A549 (cell line): Measurements from ENCODE around the gene PIK3R1. TPM values are rescaled to one million over a fixed set of nuclear protein-coding genes. Genes with fewer than 3 reads are reported as not detected.

Source experiments
- ATAC-seq, 2 experiments: fragments of 200-7000 bp in 1 of 2; fragments of >200 bp in 1 of 2; cut with Nextera tagmentation in 1 of 2; cut with Tn5 transposase in 1 of 2; 3 replicates each; pipeline versions ENCODE4 v1.8.0 to v1.9.1; 2018 to 2020; ENCODE audit warnings: mild to moderate bottlenecking in 1 of 2, moderate library complexity in 1 of 2
- CTCF ChIA-PET: fragments of 300-600 bp; sonication (Branson Sonifier 250); formaldehyde crosslinking; extraction: SDS; loops from one replicate; lab custom pipeline; 2021; ENCODE audit warnings: antibody characterized with exemption, inconsistent platforms; lab: Yijun Ruan, JAX
- POLR2A ChIA-PET: fragments of 350-600 bp; formaldehyde crosslinking; extraction: SDS; loops from one replicate; lab custom pipeline; 2021; ENCODE audit warnings: antibody characterized with exemption, inconsistent platforms; lab: Yijun Ruan, JAX
- DNase-seq, 2 experiments: peaks; one replicate each; pipeline versions ENCODE4 v3.0.0 to v3.0.0-alpha.2; 2011 to 2016; ENCODE audit warnings: low read depth in 1 of 2, low spot score in 1 of 2
- FAIRE-seq: peaks from 2 replicates; lab custom pipeline; 2011; peaks lifted over from hg19 to GRCh38; lab: Jason Lieb, UNC
- H3K27ac ChIP-seq, 2 experiments: fragments of >200 bp; sonication (Bioruptor Twin); formaldehyde crosslinking; 3 replicates each; pipeline ENCODE4 v1.5.1; 2016 to 2017
- H3K4me1 ChIP-seq: fragments of >200 bp; sonication (Bioruptor Twin); formaldehyde crosslinking; 3 replicates; pipeline ENCODE4 v1.6.1; 2016
- H3K4me2 ChIP-seq: fragments of >200 bp; sonication (Bioruptor Twin); formaldehyde crosslinking; 3 replicates; pipeline ENCODE4 v1.6.1; 2016
- H3K4me3 ChIP-seq: fragments of >200 bp; sonication (Bioruptor Twin); formaldehyde crosslinking; 3 replicates; pipeline ENCODE4 v1.5.1; 2016
- H3K9me3 ChIP-seq: fragments of >200 bp; sonication (Bioruptor Twin); formaldehyde crosslinking; 3 replicates; pipeline ENCODE4 v1.6.1; 2016
- BHLHE40 ChIP-seq: IDR thresholded peaks from 2 replicates; pipeline ENCODE4 v1.6.1; 2012; ENCODE audit warnings: low read depth, low read length, inconsistent platforms
- CHD2 ChIP-seq: fragments of 150-350 bp; IDR thresholded peaks from 2 replicates; pipeline ENCODE4 v1.6.1; 2014; ENCODE audit warnings: low read length; ENCODE audit not compliant: partially characterized antibody
- CHD4 ChIP-seq: fragments of 200-600 bp; sonication (generic); IDR thresholded peaks from 2 replicates; pipeline ENCODE4 v1.6.1; 2016; ENCODE audit warnings: antibody characterized with exemption, mild to moderate bottlenecking, borderline replicate concordance
- ESRRA ChIP-seq: fragments of 150-350 bp; IDR thresholded peaks from 2 replicates; pipeline ENCODE4 v1.6.1; 2014; ENCODE audit warnings: mild to moderate bottlenecking, low read length, borderline replicate concordance
- FOSL2 ChIP-seq, 2 experiments: fragments of 450-650 bp in 1 of 2; fragments of >200 bp in 1 of 2; sonication (Bioruptor Twin) in 1 of 2; formaldehyde crosslinking; IDR thresholded peaks; 2 replicates each; pipeline versions ENCODE4 v1.5.0 to v1.6.1; 2016 to 2020; ENCODE audit warnings: mild to moderate bottlenecking in 1 of 2, moderate library complexity in 1 of 2
- FOXS1 ChIP-seq: fragments of 250-450 bp; sonication (Bioruptor Pico); IDR thresholded peaks from 2 replicates; pipeline ENCODE4 v1.5.0; 2020; ENCODE audit warnings: mild to moderate bottlenecking, moderate library complexity
- GATA3 ChIP-seq: IDR thresholded peaks from 2 replicates; pipeline ENCODE4 v1.6.1; 2012; ENCODE audit warnings: borderline replicate concordance
- HES2 ChIP-seq: fragments of >200 bp; sonication (Bioruptor Twin); formaldehyde crosslinking; IDR thresholded peaks from 2 replicates; pipeline ENCODE4 v1.6.1; 2016
- HEYL ChIP-seq: fragments of 250-450 bp; sonication (Bioruptor Pico); IDR thresholded peaks from 2 replicates; pipeline ENCODE4 v1.8.0; 2021; ENCODE audit warnings: mild to moderate bottlenecking, moderate library complexity
- HOXB5 ChIP-seq: fragments of 250-450 bp; sonication (Bioruptor Pico); IDR thresholded peaks from 2 replicates; pipeline ENCODE4 v1.5.0; 2020; ENCODE audit warnings: mild to moderate bottlenecking, moderate library complexity
- JUNB ChIP-seq: fragments of >200 bp; sonication (Bioruptor Twin); formaldehyde crosslinking; IDR thresholded peaks from 2 replicates; pipeline ENCODE4 v1.6.1; 2016
- KDM1A ChIP-seq: fragments of 200-600 bp; sonication (generic); IDR thresholded peaks from 2 replicates; pipeline ENCODE4 v1.6.1; 2016; ENCODE audit warnings: low read depth, mild to moderate bottlenecking
- NPAS2 ChIP-seq: fragments of 250-450 bp; sonication (Bioruptor Pico); IDR thresholded peaks from 2 replicates; pipeline ENCODE4 v1.8.0; 2022; ENCODE audit warnings: mild to moderate bottlenecking, moderate library complexity, borderline replicate concordance
- NR3C1 ChIP-seq: fragments of >200 bp; sonication (Bioruptor Twin); formaldehyde crosslinking; IDR thresholded peaks from 3 replicates; pipeline ENCODE4 v1.6.1; 2017
- RARB ChIP-seq: fragments of 250-450 bp; sonication (Bioruptor Pico); IDR thresholded peaks from 2 replicates; pipeline ENCODE4 v1.8.0; 2021; ENCODE audit warnings: mild to moderate bottlenecking, moderate library complexity
- RCOR1 ChIP-seq: fragments of 150-350 bp; IDR thresholded peaks from 2 replicates; pipeline ENCODE4 v1.6.1; 2014; ENCODE audit warnings: antibody characterized with exemption, low read length, low read depth
- RFX5 ChIP-seq: fragments of 450-650 bp; IDR thresholded peaks from 2 replicates; pipeline ENCODE4 v1.7.1; 2014; ENCODE audit warnings: antibody characterized with exemption, mild to moderate bottlenecking, moderate library complexity
- TP53 ChIP-seq: fragments of 250-450 bp; sonication (Bioruptor Pico); IDR thresholded peaks from 2 replicates; pipeline ENCODE4 v1.5.0; 2021; ENCODE audit warnings: mild to moderate bottlenecking, moderate library complexity
- ZFP36 ChIP-seq: fragments of 450-650 bp; IDR thresholded peaks from 2 replicates; pipeline ENCODE4 v1.6.1; 2014; ENCODE audit warnings: borderline replicate concordance; ENCODE audit not compliant: partially characterized antibody
- ZSCAN20 ChIP-seq: fragments of 250-450 bp; sonication (Bioruptor Pico); IDR thresholded peaks from 2 replicates; pipeline ENCODE4 v1.8.0; 2022; ENCODE audit warnings: mild to moderate bottlenecking, moderate library complexity
- WGBS: methylation state at CpG from one replicate; pipeline ENCODE4 v1.1.6; 2017; ENCODE audit errors: missing lambda C conversion rate; 5-methylcytosine and 5-hydroxymethylcytosine counted together
- polyA plus RNA-seq, 4 experiments: library from polyadenylated mRNA; depleted of rRNA in 3 of 4; stranded (reverse); fragments of >200 nt; fragmentation: RNase III in 1 of 4; extraction: RNeasy Plus Mini Kit Qiagen cat#74134 plus additional on column Dnase treatment in 1 of 4; gene quantifications; 2 replicates in 3 of 4; 3 replicates in 1 of 4; pipeline ENCODE4 v1.2.3, GENCODE V29; 2011 to 2017
- TF ChIP-seq, protein P1 (sequence below): IDR thresholded peaks from 2 replicates; pipeline ENCODE4 v1.6.1; 2012
- TF ChIP-seq, protein P2 (sequence below): fragments of >200 bp; sonication (Bioruptor Twin); formaldehyde crosslinking; IDR thresholded peaks from 3 replicates; pipeline ENCODE4 v1.5.1; 2016

Gene PIK3R1
- polyA plus RNA-seq, 2 of the 4 experiments (the other 2 are of a cell fraction), result 5.5 to 5.7 TPM

GRCh38 chr5:68223904-68224303, 8.3 kb downstream of the PIK3R1 start:
- no peak overlapping the region for H3K4me3 ChIP-seq
- CTCF ChIA-PET, result interaction anchor here (2.2 kb wide), 1 partner anchor 11 kb away, joined by 6 read pairs; no protein-coding TSS in a partner anchor

DNA sequence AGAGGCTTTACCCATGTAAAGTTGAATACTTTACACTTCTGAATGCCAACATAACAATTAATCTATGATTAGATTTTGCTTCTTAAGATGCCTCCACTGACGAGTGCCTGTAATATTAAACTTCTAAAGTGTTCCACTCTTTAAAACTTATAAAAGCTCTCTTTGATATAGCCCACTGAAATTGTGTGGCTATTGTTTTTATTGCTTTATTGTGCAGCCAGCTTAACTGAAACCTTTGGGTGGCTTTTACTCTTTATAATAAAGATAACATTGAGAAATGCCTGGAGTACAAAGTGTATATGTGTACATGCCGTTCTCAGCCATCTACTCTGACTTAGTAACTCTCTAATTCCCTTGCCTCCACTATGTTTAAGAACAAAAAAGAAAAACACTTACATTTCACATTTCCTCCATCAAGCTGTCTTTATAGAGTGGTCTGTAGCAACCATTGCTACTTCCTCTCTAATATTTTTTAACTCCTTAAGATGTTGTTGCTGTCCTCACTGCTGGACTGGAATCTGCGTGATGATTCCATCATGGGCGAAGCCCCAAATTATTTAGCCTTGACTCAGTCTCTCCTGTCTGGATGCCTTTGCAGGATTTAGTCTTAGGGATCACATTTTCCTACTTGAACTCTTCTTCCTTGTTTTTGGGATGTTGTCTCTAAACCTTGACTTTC, 9.1 kb downstream of the PIK3R1 start:
- WGBS, result 60% methylated on average over 4 of the region's 4 CpGs
- TF ChIP-seq NPAS2 (CRISPR knock-in tag) (no peak), RARB (CRISPR knock-in tag) (no peak), JUNB (no peak), HEYL (CRISPR knock-in tag) (no peak), CHD4 (no peak), NR3C1 (no peak), ESRRA (no peak)
- TF ChIP-seq, protein P1, sequence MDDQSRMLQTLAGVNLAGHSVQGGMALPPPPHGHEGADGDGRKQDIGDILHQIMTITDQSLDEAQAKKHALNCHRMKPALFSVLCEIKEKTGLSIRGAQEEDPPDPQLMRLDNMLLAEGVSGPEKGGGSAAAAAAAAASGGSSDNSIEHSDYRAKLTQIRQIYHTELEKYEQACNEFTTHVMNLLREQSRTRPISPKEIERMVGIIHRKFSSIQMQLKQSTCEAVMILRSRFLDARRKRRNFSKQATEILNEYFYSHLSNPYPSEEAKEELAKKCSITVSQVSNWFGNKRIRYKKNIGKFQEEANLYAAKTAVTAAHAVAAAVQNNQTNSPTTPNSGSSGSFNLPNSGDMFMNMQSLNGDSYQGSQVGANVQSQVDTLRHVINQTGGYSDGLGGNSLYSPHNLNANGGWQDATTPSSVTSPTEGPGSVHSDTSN, result no peak
- H3K4me1 ChIP-seq, result peaks cover 16% of the 10 kb centered on the region
- peak overlapping the region; percentile 46 for H3K4me2 ChIP-seq
- DNase-seq (no peak), ATAC-seq (no peak), FAIRE-seq (no peak)
- H3K27ac ChIP-seq, result peak overlapping the region; percentile 55 to 57; a peak in 5 of 6 replicates
- ChIA-PET POLR2A (interaction anchor here (2.3 kb wide), 1 partner anchor 9 kb away, joined by 23 read pairs; the partner anchor contains the start of gene PIK3R1), CTCF (interaction anchor here (1.0 to 2.2 kb wide), 2 partner anchors 8 to 12 kb away, joined by 3 to 6 read pairs; no protein-coding TSS in a partner anchor)
- H3K9me3 ChIP-seq, result no peaks in the 10 kb centered on the region; the same call in 2 of the 3 replicates
- H3K4me3 ChIP-seq, result no peak overlapping the region

More at GRCh38 chr5:68223904-68224303, 8.3 kb downstream of the PIK3R1 start:
- Histone ChIP-seq H3K4me2 (no peak overlapping the region), H3K4me1 (peaks cover 19% of the 10 kb centered on the region), H3K27ac (peak overlapping the region in 1 of 2 experiments; percentile 7; a peak in 1 of 6 replicates), H3K9me3 (no peaks in the 10 kb centered on the region; the same call in 2 of the 3 replicates)
- POLR2A ChIA-PET, result interaction anchor here (2.3 kb wide), 1 partner anchor 8 kb away, joined by 23 read pairs; the partner anchor contains the start of gene PIK3R1
- ATAC-seq (no peak), DNase-seq (no peak), FAIRE-seq (no peak)
- TF ChIP-seq RCOR1, result no peak
- no peak for TF ChIP-seq TP53 (CRISPR knock-in tag)
- no peak for TF ChIP-seq BHLHE40
- TF ChIP-seq, protein P1, result no peak
- no peak for TF ChIP-seq HES2
- no peak for TF ChIP-seq ZSCAN20 (CRISPR knock-in tag)
- no peak for TF ChIP-seq ESRRA
- TF ChIP-seq HEYL (CRISPR knock-in tag), result no peak
- TF ChIP-seq FOXS1 (CRISPR knock-in tag), result no peak
- TF ChIP-seq KDM1A, result no peak
- no peak for TF ChIP-seq HOXB5 (CRISPR knock-in tag)
- no peak for TF ChIP-seq FOSL2 (IDR thresholded peaks at IDR 0.05)
- TF ChIP-seq FOSL2 (CRISPR knock-in tag; IDR thresholded peaks at IDR 0.05), result no peak
- TF ChIP-seq, protein P2, sequence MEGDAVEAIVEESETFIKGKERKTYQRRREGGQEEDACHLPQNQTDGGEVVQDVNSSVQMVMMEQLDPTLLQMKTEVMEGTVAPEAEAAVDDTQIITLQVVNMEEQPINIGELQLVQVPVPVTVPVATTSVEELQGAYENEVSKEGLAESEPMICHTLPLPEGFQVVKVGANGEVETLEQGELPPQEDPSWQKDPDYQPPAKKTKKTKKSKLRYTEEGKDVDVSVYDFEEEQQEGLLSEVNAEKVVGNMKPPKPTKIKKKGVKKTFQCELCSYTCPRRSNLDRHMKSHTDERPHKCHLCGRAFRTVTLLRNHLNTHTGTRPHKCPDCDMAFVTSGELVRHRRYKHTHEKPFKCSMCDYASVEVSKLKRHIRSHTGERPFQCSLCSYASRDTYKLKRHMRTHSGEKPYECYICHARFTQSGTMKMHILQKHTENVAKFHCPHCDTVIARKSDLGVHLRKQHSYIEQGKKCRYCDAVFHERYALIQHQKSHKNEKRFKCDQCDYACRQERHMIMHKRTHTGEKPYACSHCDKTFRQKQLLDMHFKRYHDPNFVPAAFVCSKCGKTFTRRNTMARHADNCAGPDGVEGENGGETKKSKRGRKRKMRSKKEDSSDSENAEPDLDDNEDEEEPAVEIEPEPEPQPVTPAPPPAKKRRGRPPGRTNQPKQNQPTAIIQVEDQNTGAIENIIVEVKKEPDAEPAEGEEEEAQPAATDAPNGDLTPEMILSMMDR, result no peak
- no peak for TF ChIP-seq CHD2
- no peak for TF ChIP-seq ZFP36
- TF ChIP-seq RFX5, result no peak
- TF ChIP-seq GATA3, result no peak
